WTC11 (cell line): ENCODE data around the gene TLR4. TPM values are rescaled to one million over a fixed set of nuclear protein-coding genes. Genes with fewer than 3 reads are reported as not detected.

Source experiments
- ATAC-seq: fragments of 200-7000 bp; cut with Tn5 transposase; 2 replicates; pipeline ENCODE4 v1.10.0; 2021; ENCODE audit warnings: mild to moderate bottlenecking, moderate library complexity
- CTCF ChIA-PET: fragments of 300-600 bp; sonication (Branson Sonifier 250); formaldehyde crosslinking; loops from one replicate; lab custom pipeline; 2021; ENCODE audit warnings: antibody characterized with exemption; lab: Charles Lee
- POLR2A ChIA-PET: fragments of 350-600 bp; sonication (Branson Sonifier 250); formaldehyde crosslinking; loops from one replicate; lab custom pipeline; 2021; ENCODE audit warnings: antibody characterized with exemption; lab: Charles Lee
- DNase-seq: peaks from one replicate; pipeline ENCODE4 v3.0.0; 2021; ENCODE audit warnings: low spot score
- H3K27ac Mint-ChIP-seq: 2 replicates; pipeline ENCODE4 v1.8.0; 2021; ENCODE audit warnings: mixed read lengths
- H3K27me3 Mint-ChIP-seq: 2 replicates; pipeline ENCODE4 v1.8.0; 2021; ENCODE audit warnings: low read depth, mild to moderate bottlenecking, moderate library complexity, mixed read lengths
- H3K36me3 Mint-ChIP-seq: 2 replicates; pipeline ENCODE4 v1.8.0; 2021; ENCODE audit warnings: mixed read lengths
- H3K4me1 Mint-ChIP-seq: 2 replicates; pipeline ENCODE4 v1.8.0; 2022; ENCODE audit warnings: mixed read lengths
- H3K4me3 Mint-ChIP-seq: 2 replicates; pipeline ENCODE4 v1.8.0; 2021; ENCODE audit warnings: mild to moderate bottlenecking, moderate library complexity, mixed read lengths
- H3K9me3 Mint-ChIP-seq: 2 replicates; pipeline ENCODE4 v1.8.0; 2021; ENCODE audit warnings: mixed read lengths
- CTCF ChIP-seq: fragments of 200-600 bp; IDR thresholded peaks from 2 replicates; pipeline ENCODE4 v1.8.0; 2022; ENCODE audit warnings: antibody characterized with exemption
- E2F5 ChIP-seq: sonication (generic); formaldehyde crosslinking; IDR thresholded peaks from 2 replicates; pipeline ENCODE4 v1.8.1; 2022; ENCODE audit warnings: mild to moderate bottlenecking, moderate library complexity, missing genetic modification reagents
- EMX1 ChIP-seq: fragments of 250-450 bp; sonication (Bioruptor Pico); IDR thresholded peaks from 2 replicates; pipeline ENCODE4 v1.8.0; 2021; ENCODE audit warnings: mild to moderate bottlenecking
- ERG ChIP-seq: fragments of 250-450 bp; sonication (Bioruptor Pico); IDR thresholded peaks from 2 replicates; pipeline ENCODE4 v1.8.0; 2021; ENCODE audit warnings: mild to moderate bottlenecking
- FOXK1 ChIP-seq: sonication (generic); formaldehyde crosslinking; IDR thresholded peaks from 2 replicates; pipeline ENCODE4 v1.8.0; 2022; ENCODE audit warnings: mild to moderate bottlenecking, moderate library complexity, missing genetic modification reagents
- FOXP1 ChIP-seq: sonication (generic); formaldehyde crosslinking; IDR thresholded peaks from 2 replicates; pipeline ENCODE4 v1.8.0; 2022; ENCODE audit warnings: missing genetic modification reagents, mild to moderate bottlenecking, moderate library complexity, borderline replicate concordance
- GRHL2 ChIP-seq: fragments of 250-450 bp; sonication (Bioruptor Pico); IDR thresholded peaks from 2 replicates; pipeline ENCODE4 v1.8.0; 2022; ENCODE audit warnings: mild to moderate bottlenecking, moderate library complexity; ENCODE audit not compliant: insufficient replicate concordance, severe bottlenecking
- HMGXB4 ChIP-seq: sonication (generic); formaldehyde crosslinking; IDR thresholded peaks from 2 replicates; pipeline ENCODE4 v1.8.1; 2023; ENCODE audit warnings: mild to moderate bottlenecking, moderate library complexity, missing genetic modification reagents
- KAT7 ChIP-seq: sonication (generic); formaldehyde crosslinking; IDR thresholded peaks from 2 replicates; pipeline ENCODE4 v1.8.1; 2023; ENCODE audit warnings: missing genetic modification reagents, mild to moderate bottlenecking, borderline replicate concordance
- NFE2L1 ChIP-seq: sonication (generic); formaldehyde crosslinking; IDR thresholded peaks from 2 replicates; pipeline ENCODE4 v1.8.1; 2023; ENCODE audit warnings: missing genetic modification reagents
- OVOL2 ChIP-seq: fragments of 250-450 bp; sonication (Bioruptor Pico); IDR thresholded peaks from 2 replicates; pipeline ENCODE4 v1.9.0; 2021; ENCODE audit warnings: mild to moderate bottlenecking, borderline replicate concordance
- SMAD3 ChIP-seq: sonication (generic); formaldehyde crosslinking; IDR thresholded peaks from 2 replicates; pipeline ENCODE4 v1.8.0; 2022; ENCODE audit warnings: missing genetic modification reagents, mild to moderate bottlenecking, borderline replicate concordance
- SP1 ChIP-seq: sonication (generic); formaldehyde crosslinking; conservative IDR thresholded peaks from 2 replicates; pipeline ENCODE4 v1.8.1; 2022; ENCODE audit warnings: missing genetic modification reagents
- TCF7 ChIP-seq: sonication (generic); formaldehyde crosslinking; IDR thresholded peaks from 2 replicates; pipeline ENCODE4 v1.8.0; 2022; ENCODE audit warnings: mild to moderate bottlenecking, low read depth, missing genetic modification reagents, moderate library complexity
- TEAD1 ChIP-seq: sonication (generic); formaldehyde crosslinking; IDR thresholded peaks from 2 replicates; pipeline ENCODE4 v1.8.0; 2022; ENCODE audit warnings: mild to moderate bottlenecking, missing genetic modification reagents
- USF1 ChIP-seq: sonication (generic); formaldehyde crosslinking; IDR thresholded peaks from 2 replicates; pipeline ENCODE4 v1.8.0; 2022; ENCODE audit warnings: mild to moderate bottlenecking, missing genetic modification reagents
- USF2 ChIP-seq: sonication (generic); formaldehyde crosslinking; IDR thresholded peaks from 2 replicates; pipeline ENCODE4 v1.8.1; 2023; ENCODE audit warnings: mild to moderate bottlenecking, missing genetic modification reagents, moderate library complexity
- ZBTB21 ChIP-seq: sonication (generic); formaldehyde crosslinking; IDR thresholded peaks from 2 replicates; pipeline ENCODE4 v1.8.1; 2023; ENCODE audit warnings: mild to moderate bottlenecking, missing genetic modification reagents, borderline replicate concordance
- ZNF232 ChIP-seq: sonication (generic); formaldehyde crosslinking; IDR thresholded peaks from 2 replicates; pipeline ENCODE4 v1.8.0; 2022; ENCODE audit warnings: mild to moderate bottlenecking, missing genetic modification reagents
- ZNF425 ChIP-seq: fragments of 250-450 bp; sonication (Bioruptor Pico); conservative IDR thresholded peaks from 2 replicates; pipeline ENCODE4 v1.9.0; 2021; ENCODE audit warnings: mild to moderate bottlenecking
- ZNF512 ChIP-seq: sonication (generic); formaldehyde crosslinking; IDR thresholded peaks from 2 replicates; pipeline ENCODE4 v1.8.1; 2022; ENCODE audit warnings: missing genetic modification reagents, borderline replicate concordance
- total RNA-seq: library from RNA; stranded (reverse); gene quantifications from 3 replicates; pipeline ENCODE4 v1.2.3, GENCODE V29; 2021

Gene TLR4
- total RNA-seq, 1 experiment from 2014 or later, result 0.11 TPM

GRCh38 chr9:117681888-117682287 lies 22.3 kb upstream of the TLR4 start (continued):
- TF ChIP-seq ZNF425 (CRISPR knock-in tag), result no peak
- no peak for TF ChIP-seq ZBTB21
- TF ChIP-seq ZNF232, result no peak
- TF ChIP-seq E2F5 (CRISPR knock-in tag), result no peak
- TF ChIP-seq TEAD1, result no peak
- no peak for TF ChIP-seq FOXP1 (CRISPR knock-in tag)
- no peak for TF ChIP-seq CTCF
- TF ChIP-seq USF1 (CRISPR knock-in tag), result no peak
- no peak for TF ChIP-seq ZNF512 (CRISPR knock-in tag)
- TF ChIP-seq NFE2L1, result no peak
- no peak for TF ChIP-seq OVOL2 (CRISPR knock-in tag)
- TF ChIP-seq, all 79 proteins: peak for 0

- Mint-ChIP-seq H3K4me3 (no peak overlapping the region), H3K4me1 (peaks cover 15% of the 10 kb centered on the region), H3K9me3 (peaks cover 7% of the 10 kb centered on the region), H3K27ac (no peak overlapping the region), H3K27me3 (no peaks in the 10 kb centered on the region), H3K36me3 (peaks cover 4% of the 10 kb centered on the region; the same call in 1 of the 2 replicates)
- CTCF ChIA-PET, result no interaction called here
- no peak for ATAC-seq
- no peak for DNase-seq
- POLR2A ChIA-PET, result no interaction called here
- TF ChIP-seq HMGXB4 (CRISPR knock-in tag) (no peak), SMAD3 (no peak), KAT7 (CRISPR knock-in tag) (no peak), EMX1 (no peak), USF2 (CRISPR knock-in tag) (no peak), FOXK1 (CRISPR knock-in tag) (no peak), SP1 (CRISPR knock-in tag) (no peak), ERG (CRISPR knock-in tag) (no peak), TCF7 (CRISPR knock-in tag) (no peak), USF1 (CRISPR knock-in tag) (no peak), GRHL2 (CRISPR knock-in tag) (no peak)
Observed at GRCh38 chr9:117682955-117683710, 21.1 kb upstream of the TLR4 start.
